Testis (tissue), 2 donors: ENCODE measurements around the gene WDR93.

Experiments used
- POLR2A ChIP-seq: fragments of 450-650 bp; IDR thresholded peaks from one replicate; pipeline ENCODE4 v1.6.1; 2017; ENCODE audit warnings: antibody characterized with exemption, mild to moderate bottlenecking, moderate library complexity
- TF ChIP-seq, protein P1 (sequence below), 3 experiments: fragments of 450-650 bp in 2 of 3; fragments of 200-600 bp in 1 of 3; sonication (generic) in 1 of 3; IDR thresholded peaks; one replicate each; pipeline ENCODE4 v1.5.1; 2016 to 2019; ENCODE audit warnings: antibody characterized with exemption in 3 of 3, mild to moderate bottlenecking in 2 of 3, moderate library complexity in 1 of 3

DNA sequence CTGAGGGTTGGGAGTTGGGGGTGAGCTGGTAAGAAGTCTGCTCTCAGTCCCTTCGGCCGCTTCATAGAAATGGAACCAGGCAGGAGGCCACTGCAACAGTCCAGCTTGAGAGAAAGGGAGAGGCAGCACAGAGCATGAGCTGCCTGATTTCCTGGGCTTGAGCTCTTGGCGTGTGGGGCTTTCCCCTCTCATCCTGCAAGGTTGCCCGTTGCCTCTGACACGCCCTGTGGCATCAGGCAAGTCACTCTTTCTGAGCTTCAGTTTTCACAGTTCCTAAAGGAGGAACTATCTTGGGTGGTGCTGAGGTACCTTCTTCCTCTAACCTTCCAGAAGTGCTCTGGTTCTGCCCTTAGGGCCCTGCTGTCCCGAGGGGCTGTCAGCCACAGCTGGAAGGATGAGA lies 90.4 kb downstream of the WDR93 start:
- TF ChIP-seq POLR2A: no peak
- TF ChIP-seq, protein P1, sequence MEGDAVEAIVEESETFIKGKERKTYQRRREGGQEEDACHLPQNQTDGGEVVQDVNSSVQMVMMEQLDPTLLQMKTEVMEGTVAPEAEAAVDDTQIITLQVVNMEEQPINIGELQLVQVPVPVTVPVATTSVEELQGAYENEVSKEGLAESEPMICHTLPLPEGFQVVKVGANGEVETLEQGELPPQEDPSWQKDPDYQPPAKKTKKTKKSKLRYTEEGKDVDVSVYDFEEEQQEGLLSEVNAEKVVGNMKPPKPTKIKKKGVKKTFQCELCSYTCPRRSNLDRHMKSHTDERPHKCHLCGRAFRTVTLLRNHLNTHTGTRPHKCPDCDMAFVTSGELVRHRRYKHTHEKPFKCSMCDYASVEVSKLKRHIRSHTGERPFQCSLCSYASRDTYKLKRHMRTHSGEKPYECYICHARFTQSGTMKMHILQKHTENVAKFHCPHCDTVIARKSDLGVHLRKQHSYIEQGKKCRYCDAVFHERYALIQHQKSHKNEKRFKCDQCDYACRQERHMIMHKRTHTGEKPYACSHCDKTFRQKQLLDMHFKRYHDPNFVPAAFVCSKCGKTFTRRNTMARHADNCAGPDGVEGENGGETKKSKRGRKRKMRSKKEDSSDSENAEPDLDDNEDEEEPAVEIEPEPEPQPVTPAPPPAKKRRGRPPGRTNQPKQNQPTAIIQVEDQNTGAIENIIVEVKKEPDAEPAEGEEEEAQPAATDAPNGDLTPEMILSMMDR (IDR thresholded peaks at IDR 0.05): no peak
